A673 (cell line): ENCODE data around the gene LGR6.

ENCODE experiments used
- CTCF ChIP-seq: fragments of 300-800, 200-600 bp; sonication (generic); conservative IDR thresholded peaks from 2 replicates; pipeline ENCODE4 v1.5.1; 2017; ENCODE audit warnings: low read depth, mild to moderate bottlenecking, antibody characterized with exemption, low read length, moderate library complexity, mixed read lengths
- EZH2 ChIP-seq: fragments of 200-600 bp; sonication (generic); IDR thresholded peaks from 2 replicates; pipeline ENCODE4 v1.6.1; 2017; ENCODE audit warnings: borderline replicate concordance, low read depth, mild to moderate bottlenecking, mixed read lengths, antibody characterized with exemption, low read length; ENCODE audit not compliant: poor library complexity, severe bottlenecking

- TF ChIP-seq CTCF: no peak
- TF ChIP-seq EZH2: no peak
Measured at GRCh38 chr1:202268032-202268431, 74.4 kb downstream of the LGR6 start.
